Keratinocyte (primary cell): ENCODE data around the gene POLR1C. TPM values are rescaled to one million over a fixed set of nuclear protein-coding genes. Genes with fewer than 3 reads are reported as not detected.

Experiments used
- DNase-seq: peaks from one replicate; pipeline ENCODE4 v3.0.0-alpha.2; 2011; ENCODE audit warnings: low read depth, missing footprints, low spot score
- FAIRE-seq: peaks from 2 replicates; lab custom pipeline; 2011; peaks lifted over from hg19 to GRCh38; lab: Jason Lieb, UNC
- H2AFZ ChIP-seq: 2 replicates; pipeline ENCODE4 v1.6.0; 2012; ENCODE audit warnings: low read length, control low read depth, inconsistent platforms; ENCODE audit not compliant: control insufficient read depth
- H3K27ac ChIP-seq: 2 replicates; pipeline ENCODE4 v1.5.1; 2011; ENCODE audit warnings: low read length; ENCODE audit not compliant: control insufficient read depth, insufficient read depth
- H3K27me3 ChIP-seq: 3 replicates; pipeline ENCODE4 v1.6.0; 2011; ENCODE audit warnings: low read length; ENCODE audit not compliant: control insufficient read depth, insufficient read depth; ENCODE audit errors: extremely low read depth
- H3K36me3 ChIP-seq, 2 experiments: 2 replicates in 1 of 2; 3 replicates in 1 of 2; pipeline ENCODE4 v1.5.1; 2011; ENCODE audit warnings: low read length in 2 of 2, mild to moderate bottlenecking in 1 of 2; ENCODE audit not compliant: control insufficient read depth in 2 of 2, insufficient read depth in 2 of 2; ENCODE audit errors: extremely low read depth in 1 of 2
- H3K4me1 ChIP-seq: 3 replicates; pipeline ENCODE4 v1.5.1; 2011; ENCODE audit warnings: low read length; ENCODE audit not compliant: control insufficient read depth, insufficient read depth; ENCODE audit errors: extremely low read depth
- H3K4me2 ChIP-seq: 3 replicates; pipeline ENCODE4 v1.6.0; 2011; ENCODE audit warnings: low read depth, low read length; ENCODE audit not compliant: control insufficient read depth, insufficient read depth; ENCODE audit errors: extremely low read depth
- H3K4me3 ChIP-seq, 3 experiments: fragments of 200-600 bp in 1 of 3; sonication (generic) in 1 of 3; 2 replicates in 2 of 3; 3 replicates in 1 of 3; pipeline ENCODE4 v1.5.1; 2011 to 2016; ENCODE audit warnings: low read length in 3 of 3, mild to moderate bottlenecking in 3 of 3, control low read depth in 2 of 3, inconsistent platforms in 1 of 3, low read depth in 1 of 3, mixed read lengths in 1 of 3, mixed run types in 1 of 3, moderate library complexity in 1 of 3; ENCODE audit not compliant: control insufficient read depth in 2 of 3, insufficient read depth in 2 of 3; ENCODE audit errors: extremely low read depth in 1 of 3
- H3K79me2 ChIP-seq: 2 replicates; pipeline ENCODE4 v1.6.0; 2012; ENCODE audit warnings: low read length; ENCODE audit not compliant: control insufficient read depth, insufficient read depth
- H3K9ac ChIP-seq: 3 replicates; pipeline ENCODE4 v1.6.0; 2011; ENCODE audit warnings: low read length; ENCODE audit not compliant: control insufficient read depth, insufficient read depth; ENCODE audit errors: extremely low read depth
- H3K9me1 ChIP-seq: 3 replicates; pipeline ENCODE4 v1.6.0; 2011; ENCODE audit warnings: low read length; ENCODE audit not compliant: control insufficient read depth, insufficient read depth; ENCODE audit errors: extremely low read depth
- H3K9me3 ChIP-seq: 2 replicates; pipeline ENCODE4 v1.5.1; 2012; ENCODE audit warnings: low read depth, low read length; ENCODE audit not compliant: control insufficient read depth
- H4K20me1 ChIP-seq: 3 replicates; pipeline ENCODE4 v1.6.0; 2011; ENCODE audit warnings: low read length; ENCODE audit not compliant: control insufficient read depth, insufficient read depth; ENCODE audit errors: extremely low read depth
- CTCF ChIP-seq, 3 experiments: IDR thresholded peaks in 1 of 3; conservative IDR thresholded peaks in 1 of 3; optimal IDR thresholded peaks in 1 of 3; 2 replicates in 2 of 3; 3 replicates in 1 of 3; pipeline versions ENCODE3 to v1.5.1; 2011; ENCODE audit warnings: low read length in 3 of 3, mild to moderate bottlenecking in 3 of 3, moderate library complexity in 2 of 3, control low read depth in 1 of 3, inconsistent platforms in 1 of 3; ENCODE audit not compliant: insufficient read depth in 2 of 3; ENCODE audit errors: extremely low read depth in 1 of 3
- EZH2 ChIP-seq: IDR thresholded peaks from one replicate; pipeline ENCODE4 v1.6.1; 2012; ENCODE audit warnings: inconsistent platforms, mild to moderate bottlenecking, low read length, moderate library complexity
- dilution Hi-C: fragments of 300-500 bp; cut with MboI; formaldehyde crosslinking; loops from one replicate; pipeline ENCODE4 v1.7.0; 2020; ENCODE audit warnings: low sequenced_read_pairs; ENCODE audit not compliant: extremely low pct_ligation_motif_present
- polyA plus RNA-seq, 5 experiments: library from polyadenylated mRNA; depleted of rRNA in 3 of 5; stranded (reverse) in 3 of 5; stranded (forward) in 1 of 5; unstranded in 1 of 5; fragments of >200 nt; gene quantifications; 1 replicate in 1 of 5; 2 replicates in 3 of 5; 3 replicates in 1 of 5; pipeline versions ENCODE4 v1.2.1 to v1.2.3, GENCODE V29; 2011 to 2012; ENCODE audit warnings: missing spikeins in 2 of 5, low read depth in 1 of 5, low replicate concordance in 1 of 5

Gene POLR1C
- polyA plus RNA-seq, 1 donor (not counting 4 experiments of a cell fraction or from before 2014, with no cell fraction given): 121 TPM

GRCh38 chr6:43499028-43499815 is 17.7 kb upstream of the POLR1C start:
- Histone ChIP-seq H3K27ac (no peak overlapping the region), H4K20me1 (no peaks in the 10 kb centered on the region), H3K9me1 (no peaks in the 10 kb centered on the region), H3K4me1 (peaks cover 31% of the 10 kb centered on the region), H3K36me3 (peaks cover 40 to 68% of the 10 kb centered on the region in 2 experiments), H2AFZ (no peak overlapping the region), H3K79me2 (peaks cover 2% of the 10 kb centered on the region), H3K9ac (no peak overlapping the region), H3K4me3 (no peak overlapping the region), H3K4me2 (no peak overlapping the region), H3K9me3 (no peaks in the 10 kb centered on the region), H3K27me3 (no peaks in the 10 kb centered on the region)
- TF ChIP-seq EZH2 (no peak), CTCF (optimal IDR thresholded peaks at IDR 0.05 in 1 of 3, IDR thresholded peaks at IDR 0.05 in 1 of 3, conservative IDR thresholded peaks at IDR 0.05 in 1 of 3; ENCODE audit: extremely low read depth in 1 of 3, insufficient read depth in 2 of 3, low read length in 3 of 3) (no peak)
- dilution Hi-C loops: no loop called here
- no peak for FAIRE-seq
- DNase-seq: no peak

GRCh38 chr6:43500921-43501320 is 16.0 kb upstream of the POLR1C start:
- H3K9ac ChIP-seq: no peak overlapping the region
- no peaks in the 10 kb centered on the region for H3K27me3 ChIP-seq
- H3K4me1 ChIP-seq: peaks cover 14% of the 10 kb centered on the region
- H3K36me3 ChIP-seq: peaks cover 50 to 64% of the 10 kb centered on the region in 2 experiments
- H3K27ac ChIP-seq: no peak overlapping the region
- H3K9me1 ChIP-seq: no peaks in the 10 kb centered on the region
- no peaks in the 10 kb centered on the region for H4K20me1 ChIP-seq
- DNase-seq (no peak), FAIRE-seq (no peak)
- H2AFZ ChIP-seq: no peak overlapping the region
- dilution Hi-C loops: no loop called here
- peaks cover 2% of the 10 kb centered on the region for H3K79me2 ChIP-seq
- H3K9me3 ChIP-seq: no peaks in the 10 kb centered on the region
- no peak overlapping the region for H3K4me3 ChIP-seq
- TF ChIP-seq EZH2: no peak
- H3K4me2 ChIP-seq: no peak overlapping the region
